ENCODE results near the gene CDK5R2.

The CDK5R2 gene

DNA sequence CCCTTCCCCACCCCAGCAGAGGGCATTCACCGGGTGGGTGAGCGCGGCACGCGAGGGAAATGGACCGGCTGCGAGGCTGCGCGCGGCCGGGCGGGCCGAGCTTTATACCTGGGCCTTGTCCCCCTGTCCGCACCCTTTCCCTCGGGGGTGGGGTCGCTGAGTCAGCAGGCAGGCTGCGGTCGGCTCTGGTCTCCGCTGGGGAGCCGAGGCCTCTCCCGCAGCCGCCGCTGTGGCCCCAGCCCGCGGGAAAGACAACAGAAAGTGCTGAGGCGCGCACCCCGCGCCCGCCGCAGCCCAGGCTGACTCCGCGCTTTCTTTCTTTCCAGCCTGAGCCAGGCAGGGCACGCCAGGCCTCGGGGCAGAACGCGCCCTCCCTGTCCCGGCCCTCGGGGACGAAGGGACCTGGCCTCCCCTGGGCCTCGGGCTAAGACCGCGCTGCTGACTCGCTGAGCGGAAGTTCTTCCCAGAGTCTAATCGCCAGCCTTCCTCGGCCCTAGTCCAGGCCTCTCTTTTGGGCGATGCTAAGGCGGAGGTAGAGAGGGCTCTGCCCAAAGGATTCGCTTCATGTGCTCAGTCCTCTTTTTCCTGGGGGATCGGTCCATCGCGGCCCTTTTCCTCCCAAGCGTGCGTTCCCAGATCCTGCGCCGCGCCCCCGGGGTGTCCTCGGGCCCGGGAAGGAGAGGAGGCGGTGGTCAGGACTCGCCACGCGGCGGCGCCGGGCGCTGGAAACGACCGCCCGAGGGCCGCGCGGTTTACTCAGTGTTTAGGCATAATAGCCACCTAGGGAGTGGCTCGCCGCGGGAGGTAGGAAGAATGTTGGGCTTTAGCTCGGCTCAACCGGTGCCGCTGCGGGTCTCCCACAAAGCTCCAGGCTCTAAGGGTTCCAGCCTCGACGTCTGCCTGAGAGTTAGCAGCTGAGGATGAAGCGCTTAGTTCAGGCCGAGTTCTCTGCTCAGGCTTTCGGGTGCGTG, 34.2 kb downstream of the CDK5R2 start, which contains the start of gene CRYBA2:
Gene CRYBA2 (minus strand): TSS at position 78 of the 971 bp plus-strand sequence. CDS start 246 bp downstream, outside the sequence.
- no peak for DNase-seq (ENCODE audit: low read depth, low spot score)
- ChIA-PET POLR2A (no interaction called here), CTCF (interaction anchor here (0.7 to 12.6 kb wide), 13 partner anchors 12 to 302 kb away, joined by 3 to 227 read pairs (median 15); partner anchors contain the start of gene FEV)
- H3K4me3 ChIP-seq (ENCODE audit: low read depth, low read length): peak within 1 kb of the TSS; percentile 43
- TF ChIP-seq, protein P1, sequence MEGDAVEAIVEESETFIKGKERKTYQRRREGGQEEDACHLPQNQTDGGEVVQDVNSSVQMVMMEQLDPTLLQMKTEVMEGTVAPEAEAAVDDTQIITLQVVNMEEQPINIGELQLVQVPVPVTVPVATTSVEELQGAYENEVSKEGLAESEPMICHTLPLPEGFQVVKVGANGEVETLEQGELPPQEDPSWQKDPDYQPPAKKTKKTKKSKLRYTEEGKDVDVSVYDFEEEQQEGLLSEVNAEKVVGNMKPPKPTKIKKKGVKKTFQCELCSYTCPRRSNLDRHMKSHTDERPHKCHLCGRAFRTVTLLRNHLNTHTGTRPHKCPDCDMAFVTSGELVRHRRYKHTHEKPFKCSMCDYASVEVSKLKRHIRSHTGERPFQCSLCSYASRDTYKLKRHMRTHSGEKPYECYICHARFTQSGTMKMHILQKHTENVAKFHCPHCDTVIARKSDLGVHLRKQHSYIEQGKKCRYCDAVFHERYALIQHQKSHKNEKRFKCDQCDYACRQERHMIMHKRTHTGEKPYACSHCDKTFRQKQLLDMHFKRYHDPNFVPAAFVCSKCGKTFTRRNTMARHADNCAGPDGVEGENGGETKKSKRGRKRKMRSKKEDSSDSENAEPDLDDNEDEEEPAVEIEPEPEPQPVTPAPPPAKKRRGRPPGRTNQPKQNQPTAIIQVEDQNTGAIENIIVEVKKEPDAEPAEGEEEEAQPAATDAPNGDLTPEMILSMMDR (IDR thresholded peaks at IDR 0.05; ENCODE audit: insufficient read depth, low read length, missing control alignments): peak; percentile 20

DNA sequence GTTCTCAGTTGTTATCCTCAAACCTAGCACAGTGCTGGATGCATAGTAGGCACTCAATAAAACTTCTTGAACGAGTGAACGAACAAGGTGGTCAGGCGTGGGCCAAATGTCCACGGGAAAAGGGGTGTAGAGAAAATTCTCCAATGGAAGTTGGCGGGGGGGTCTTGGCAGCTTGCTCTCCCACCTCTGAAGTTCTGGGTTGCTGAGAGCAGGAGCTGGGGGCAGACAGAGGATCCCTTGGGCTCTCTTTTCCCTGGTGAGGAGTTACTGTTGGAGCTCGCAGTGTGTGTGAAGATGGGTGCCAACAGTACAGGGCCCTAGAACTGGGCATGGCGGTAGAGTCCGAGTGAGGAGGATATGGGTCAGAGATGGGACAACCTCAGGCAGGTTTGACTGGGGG, 36.1 kb downstream of the CDK5R2 start:
- POLR2A ChIA-PET: no interaction called here
- TF ChIP-seq, protein P1 (IDR thresholded peaks at IDR 0.05; ENCODE audit: insufficient read depth, low read length, missing control alignments): no peak
- DNase-seq (ENCODE audit: low read depth, low spot score): no peak
- no peak overlapping the region; the same call in 1 of the 2 replicates for H3K4me3 ChIP-seq (ENCODE audit: low read depth, low read length)
- CTCF ChIA-PET: interaction anchor here (0.9 to 12.6 kb wide), 33 partner anchors 9 to 305 kb away, joined by 3 to 227 read pairs (median 5); partner anchors contain the start of genes CDK5R2, CNPPD1 and FEV

DNA sequence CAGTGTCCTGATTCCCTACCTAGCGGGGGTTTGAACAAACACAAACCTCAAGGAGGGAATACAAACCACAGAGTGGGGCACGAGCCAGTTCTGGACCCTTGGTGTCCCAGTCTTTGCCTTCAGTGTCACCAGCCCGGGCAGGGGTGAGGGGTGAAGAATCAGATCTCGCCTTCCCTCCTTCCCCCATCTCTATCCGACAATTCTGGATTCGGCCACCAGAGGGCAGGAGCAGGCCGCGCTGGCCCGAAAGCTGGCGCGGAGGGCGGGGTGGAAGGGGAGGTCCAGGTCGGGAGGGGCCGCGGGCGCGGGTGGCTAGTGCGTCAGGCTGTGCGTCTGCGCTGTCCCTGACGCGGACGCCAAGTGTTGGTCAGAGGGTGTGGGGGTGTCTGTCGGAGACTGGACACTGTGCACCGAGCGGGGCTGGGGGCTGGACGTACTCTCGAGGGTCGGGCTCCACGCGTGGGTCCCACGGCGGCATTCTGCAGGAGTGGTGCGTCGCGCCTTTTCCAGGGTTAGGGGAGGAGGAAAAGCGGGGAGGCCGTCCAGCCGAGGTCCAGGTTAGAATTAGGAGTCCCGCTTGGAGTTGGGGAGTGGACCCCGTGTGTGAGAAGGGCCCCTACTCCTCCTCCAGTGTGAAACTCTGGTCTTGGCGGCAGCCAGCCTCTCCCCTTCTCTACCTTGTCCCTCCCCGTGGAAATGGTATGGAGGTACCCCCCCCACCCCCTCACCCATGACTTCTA, 36.7 kb downstream of the CDK5R2 start:
- ChIA-PET POLR2A (no interaction called here), CTCF (interaction anchor here (0.6 to 12.6 kb wide), 31 partner anchors 10 to 304 kb away, joined by 3 to 227 read pairs (median 6); partner anchors contain the start of genes CDK5R2, CNPPD1 and FEV)
- no peak for DNase-seq (ENCODE audit: low read depth, low spot score)
- TF ChIP-seq, protein P1 (IDR thresholded peaks at IDR 0.05; ENCODE audit: insufficient read depth, low read length, missing control alignments): peak; percentile 90
- H3K4me3 ChIP-seq (ENCODE audit: low read depth, low read length): peak overlapping the region; percentile 50

DNA sequence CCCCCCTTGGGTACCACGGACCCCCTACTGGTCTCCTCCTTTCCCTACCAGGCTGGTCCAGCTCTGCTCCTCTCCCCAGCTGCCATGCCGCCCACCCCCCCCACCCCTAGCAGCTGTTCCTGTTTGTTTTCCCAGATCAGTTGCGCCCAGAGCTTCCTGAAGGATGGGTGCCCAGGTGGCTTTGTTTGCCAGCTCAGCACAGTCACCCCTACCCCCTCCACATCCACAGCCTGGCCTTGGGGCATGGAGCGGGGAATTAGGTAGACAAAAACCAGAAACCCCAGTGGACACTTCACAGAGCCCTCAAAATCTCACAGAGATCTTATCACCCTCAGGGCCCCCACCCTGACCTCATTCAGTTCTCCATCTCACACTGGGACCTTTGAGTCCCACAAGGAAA, 37.5 kb downstream of the CDK5R2 start:
- no peak for DNase-seq (ENCODE audit: low read depth, low spot score)
- ChIA-PET CTCF (interaction anchor here (0.7 to 12.6 kb wide), 14 partner anchors 9 to 174 kb away, joined by 3 to 227 read pairs (median 6); partner anchors contain the start of gene FEV), POLR2A (interaction anchor here (0.6 kb wide), 1 partner anchor 148 kb away, joined by 3 read pairs; no protein-coding TSS in a partner anchor)
- H3K4me3 ChIP-seq (ENCODE audit: low read depth, low read length): no peak overlapping the region
- TF ChIP-seq, protein P1 (IDR thresholded peaks at IDR 0.05; ENCODE audit: insufficient read depth, low read length, missing control alignments): no peak

- ChIA-PET CTCF (interaction anchor here (0.7 to 12.6 kb wide), 7 partner anchors 10 to 297 kb away, joined by 3 to 227 read pairs (median 7); partner anchors contain the start of gene FEV), POLR2A (no interaction called here)
- no peak for DNase-seq (ENCODE audit: low read depth, low spot score)
- H3K4me3 ChIP-seq (ENCODE audit: low read depth, low read length): no peak overlapping the region
- TF ChIP-seq, protein P1 (IDR thresholded peaks at IDR 0.05; ENCODE audit: insufficient read depth, low read length, missing control alignments): no peak
Observed at GRCh38 chr2:218997731-218998130, 38.3 kb downstream of the CDK5R2 start.
